Activated naive CD8-positive, alpha-beta T cell treated with anti-CD3 and anti-CD28 coated beads, Interleukin-2, amount 10 ng/mL, durations not matched to agents 7 days and 5 days (primary cell): ENCODE measurements around the gene SUPT7L. TPM values are rescaled to one million over a fixed set of nuclear protein-coding genes. Genes with fewer than 3 reads are reported as not detected.

Source experiments
- ATAC-seq: fragments of 150-1000 bp; cut with Tn5 transposase; one replicate; pipeline ENCODE4 v1.10.0; 2021; ENCODE audit warnings: low read depth, moderate library complexity
- POLR2A ChIA-PET: fragments of 350-600 bp; sonication (Branson Sonifier 250); formaldehyde crosslinking; loops from one replicate; lab custom pipeline; 2021; ENCODE audit warnings: antibody characterized with exemption; lab: Charles Lee
- DNase-seq: peaks from one replicate; pipeline ENCODE4 v3.0.0; 2021
- H3K27ac Mint-ChIP-seq: one replicate; pipeline ENCODE4 v1.8.0; 2022; ENCODE audit warnings: mild to moderate bottlenecking, mixed read lengths
- H3K27me3 Mint-ChIP-seq: one replicate; pipeline ENCODE4 v1.8.0; 2022; ENCODE audit warnings: mild to moderate bottlenecking, moderate library complexity, mixed read lengths
- H3K36me3 Mint-ChIP-seq: one replicate; pipeline ENCODE4 v1.8.0; 2021; ENCODE audit warnings: mild to moderate bottlenecking, mixed read lengths
- H3K4me1 Mint-ChIP-seq: one replicate; pipeline ENCODE4 v1.8.0; 2021; ENCODE audit warnings: mixed read lengths
- H3K4me3 Mint-ChIP-seq: one replicate; pipeline ENCODE4 v1.8.0; 2022; ENCODE audit warnings: mild to moderate bottlenecking, moderate library complexity, mixed read lengths
- H3K9me3 Mint-ChIP-seq: one replicate; pipeline ENCODE4 v1.8.0; 2021; ENCODE audit warnings: mixed read lengths
- total RNA-seq, 2 experiments: library from RNA; stranded (reverse); gene quantifications; one replicate each; pipeline ENCODE4 v1.2.3, GENCODE V29; 2021

Gene SUPT7L
- total RNA-seq, 2 experiments from 2014 or later, result 42.8 to 43.4 TPM

DNA sequence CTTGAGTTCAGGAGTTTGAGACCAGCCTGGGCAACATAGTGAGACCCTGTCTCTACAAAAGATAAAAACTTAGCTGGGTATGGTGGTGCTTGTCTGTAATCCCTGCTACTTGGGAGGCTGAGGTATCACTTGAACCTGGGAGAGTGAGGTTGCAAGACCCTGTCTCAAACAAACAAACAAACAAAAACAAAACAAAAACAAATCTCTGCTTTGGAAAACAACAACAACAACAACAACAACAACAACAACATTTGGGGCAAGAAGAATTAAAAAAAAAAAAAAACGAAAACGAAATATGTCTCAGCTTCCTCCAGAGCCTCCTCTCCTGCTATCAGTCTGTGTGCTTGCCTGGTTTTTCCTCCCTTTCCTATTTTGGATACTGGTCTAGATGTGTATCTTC lies 17.2 kb upstream of the SUPT7L start:
- peaks cover 19% of the 10 kb centered on the region for H3K4me1 Mint-ChIP-seq
- no peaks in the 10 kb centered on the region for H3K27me3 Mint-ChIP-seq
- no peak overlapping the region for H3K4me3 Mint-ChIP-seq
- POLR2A ChIA-PET, result interaction anchor here (0.9 kb wide), 1 partner anchor 15 kb away, joined by 3 read pairs; no protein-coding TSS in a partner anchor
- H3K36me3 Mint-ChIP-seq, result peaks cover 18% of the 10 kb centered on the region
- H3K9me3 Mint-ChIP-seq, result no peaks in the 10 kb centered on the region
- ATAC-seq (no peak), DNase-seq (no peak)
- H3K27ac Mint-ChIP-seq, result no peak overlapping the region

DNA sequence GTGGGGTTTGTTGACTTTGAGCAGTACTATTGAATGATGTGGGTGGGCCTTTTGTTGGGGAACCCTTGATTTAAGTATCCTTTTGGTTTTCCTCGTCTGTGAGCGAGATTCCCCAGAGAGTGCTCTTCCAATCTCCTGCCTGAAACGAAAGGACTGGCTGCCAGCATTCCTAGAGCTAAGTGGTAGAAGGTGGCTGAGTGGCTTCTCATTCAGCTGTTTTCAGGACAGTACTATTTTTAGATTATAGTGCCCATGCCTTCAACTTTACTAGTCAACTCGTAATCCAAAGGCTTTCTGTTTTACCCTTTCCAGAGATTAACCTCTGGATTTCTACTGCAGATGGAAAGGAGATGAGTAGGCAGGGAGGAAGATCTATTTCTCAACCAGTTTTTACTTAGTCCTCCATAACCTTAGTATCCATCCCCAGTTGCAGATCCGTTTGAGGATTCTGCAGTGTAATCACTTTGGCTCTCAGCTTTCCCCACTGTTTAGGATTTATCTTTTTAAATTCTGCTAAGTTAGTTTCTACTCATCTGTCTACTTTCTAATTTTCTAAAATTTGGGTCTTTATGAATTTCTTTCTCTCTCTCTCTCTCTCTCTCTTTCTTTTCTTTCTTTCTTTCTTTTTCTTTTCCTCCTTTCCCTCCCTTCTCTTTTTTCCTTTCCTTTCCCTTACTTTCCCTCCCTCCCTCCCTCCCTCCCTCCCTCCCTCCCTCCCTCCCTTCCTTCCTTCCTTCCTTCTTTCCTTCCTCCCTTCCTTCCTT lies 9.5 kb upstream of the SUPT7L start:
- no peaks in the 10 kb centered on the region for H3K27me3 Mint-ChIP-seq
- no peak for DNase-seq
- peak overlapping the region; percentile 9 for H3K27ac Mint-ChIP-seq
- H3K4me3 Mint-ChIP-seq, result no peak overlapping the region
- no peaks in the 10 kb centered on the region for H3K9me3 Mint-ChIP-seq
- H3K36me3 Mint-ChIP-seq, result peaks cover 29% of the 10 kb centered on the region
- peaks cover 4% of the 10 kb centered on the region for H3K4me1 Mint-ChIP-seq
- POLR2A ChIA-PET, result no interaction called here
- no peak for ATAC-seq

DNA sequence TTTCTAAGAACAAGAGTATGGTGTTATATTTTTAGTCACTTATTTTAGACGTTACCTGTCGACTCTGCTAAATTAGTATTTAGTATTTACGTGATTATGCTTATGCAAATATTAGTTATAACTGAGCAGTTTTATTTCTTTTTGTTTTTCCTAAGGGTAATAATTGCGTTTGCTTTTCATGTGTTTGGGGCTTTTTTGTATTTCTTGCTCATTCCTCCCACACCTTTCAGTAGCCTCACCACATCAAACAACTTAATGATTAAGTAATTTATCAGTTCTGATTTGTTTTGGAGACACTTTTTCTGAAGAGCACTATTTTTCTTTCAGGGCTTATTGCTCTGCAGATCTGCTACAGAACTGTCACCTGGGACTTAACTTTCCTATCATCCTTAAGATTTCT lies 7.8 kb upstream of the SUPT7L start:
- Mint-ChIP-seq H3K27me3 (no peaks in the 10 kb centered on the region), H3K4me1 (peaks cover 11% of the 10 kb centered on the region), H3K27ac (no peak overlapping the region), H3K36me3 (peaks cover 29% of the 10 kb centered on the region), H3K4me3 (no peak overlapping the region), H3K9me3 (no peaks in the 10 kb centered on the region)
- ATAC-seq (no peak), DNase-seq (no peak)
- POLR2A ChIA-PET, result no interaction called here

DNA sequence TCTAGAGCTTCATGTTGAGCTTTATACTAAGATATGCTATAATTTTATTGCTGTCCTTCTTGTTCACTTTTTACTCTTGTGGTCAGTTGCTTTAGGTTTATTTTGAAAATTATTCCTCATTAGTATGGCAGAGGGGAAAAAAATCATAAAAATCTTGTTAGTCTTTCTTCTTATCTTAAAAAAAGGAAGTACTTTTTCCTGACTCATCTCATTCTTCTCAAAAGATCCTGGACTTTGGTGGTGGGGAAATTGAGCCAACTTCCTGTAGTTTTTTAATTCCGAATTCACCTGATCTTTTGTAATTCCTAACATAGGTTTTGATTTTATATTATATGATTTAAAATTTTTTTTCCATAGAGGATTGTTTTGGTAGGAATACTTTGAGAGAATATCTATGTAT lies 4.0 kb upstream of the SUPT7L start:
- ATAC-seq (no peak), DNase-seq (no peak)
- Mint-ChIP-seq H3K9me3 (no peaks in the 10 kb centered on the region), H3K27ac (no peak overlapping the region), H3K27me3 (no peaks in the 10 kb centered on the region), H3K36me3 (peaks cover 24% of the 10 kb centered on the region), H3K4me3 (no peak overlapping the region), H3K4me1 (peaks cover 21% of the 10 kb centered on the region)
- POLR2A ChIA-PET, result no interaction called here

DNA sequence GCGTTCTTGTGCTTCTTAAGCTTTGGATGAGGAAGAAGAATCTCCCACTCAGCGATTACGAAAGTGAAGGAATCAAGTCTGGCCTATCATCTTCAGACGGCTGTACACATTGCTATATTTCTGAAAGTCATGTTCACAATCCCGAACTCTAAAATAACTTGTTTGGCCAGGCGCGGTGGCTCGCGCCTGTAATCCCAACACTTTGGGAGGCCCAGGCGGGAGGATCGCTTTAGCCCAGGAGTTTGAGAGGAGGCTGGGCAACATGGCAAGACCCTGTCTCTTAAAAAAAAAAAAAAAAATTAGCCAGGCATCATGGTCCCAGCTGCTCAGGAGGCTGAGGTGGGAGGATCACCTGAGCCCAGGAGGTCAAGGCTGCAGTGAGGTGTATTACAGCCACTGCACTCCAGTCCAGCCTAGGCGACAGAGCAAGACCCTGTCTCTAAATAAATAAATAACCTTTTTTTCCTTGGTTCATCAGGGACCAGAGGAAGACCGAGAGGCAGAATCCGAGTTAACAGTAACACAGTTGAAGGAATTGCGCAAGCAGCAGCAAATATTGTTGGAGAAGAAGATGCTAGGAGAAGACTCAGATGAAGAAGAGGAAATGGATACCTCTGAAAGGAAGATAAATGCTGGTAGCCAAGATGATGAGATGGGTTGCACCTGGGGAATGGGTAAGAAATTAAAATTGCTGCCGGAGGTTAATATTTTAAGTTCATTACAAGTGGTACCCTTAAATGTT lies 1.4 kb upstream of the SUPT7L start:
- ATAC-seq, result no peak
- DNase-seq, result no peak
- POLR2A ChIA-PET, result interaction anchor here (0.8 to 2.0 kb wide), 8 partner anchors 12 to 294 kb away, joined by 3 to 12 read pairs (median 6); partner anchors contain the start of genes CCDC121, GPN1, PPM1G and SNX17
- Mint-ChIP-seq H3K9me3 (no peaks in the 10 kb centered on the region), H3K4me1 (peaks cover 27% of the 10 kb centered on the region), H3K36me3 (peaks cover 20% of the 10 kb centered on the region), H3K27me3 (no peaks in the 10 kb centered on the region), H3K27ac (peak overlapping the region; percentile 100), H3K4me3 (peak overlapping the region; percentile 99)

DNA sequence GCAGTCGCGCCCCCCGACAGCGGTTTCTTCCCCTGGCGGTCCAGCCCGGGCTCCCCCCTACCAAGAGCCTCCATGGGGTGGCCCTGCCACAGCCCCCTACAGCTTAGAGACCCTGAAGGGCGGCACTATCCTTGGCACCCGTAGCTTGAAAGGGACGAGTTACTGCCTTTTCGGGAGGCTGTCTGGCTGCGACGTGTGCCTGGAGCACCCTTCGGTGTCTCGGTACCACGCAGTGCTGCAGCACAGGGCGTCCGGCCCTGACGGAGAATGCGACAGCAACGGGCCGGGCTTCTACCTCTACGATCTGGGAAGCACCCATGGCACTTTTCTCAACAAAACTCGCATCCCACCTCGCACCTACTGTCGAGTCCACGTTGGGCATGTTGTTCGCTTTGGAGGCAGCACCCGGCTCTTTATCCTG lies 750 bp upstream of the SUPT7L start:
- no peaks in the 10 kb centered on the region for H3K9me3 Mint-ChIP-seq
- peak; percentile 19 for ATAC-seq
- H3K27me3 Mint-ChIP-seq, result no peaks in the 10 kb centered on the region
- POLR2A ChIA-PET, result interaction anchor here (0.8 to 2.0 kb wide), 10 partner anchors 13 to 293 kb away, joined by 3 to 12 read pairs (median 7); partner anchors contain the start of genes CCDC121, GPN1, NRBP1 and PPM1G
- peaks cover 23% of the 10 kb centered on the region for H3K36me3 Mint-ChIP-seq
- peak overlapping the region; percentile 100 for H3K27ac Mint-ChIP-seq
- peaks cover 32% of the 10 kb centered on the region for H3K4me1 Mint-ChIP-seq
- DNase-seq, result no peak
- H3K4me3 Mint-ChIP-seq, result peak overlapping the region; percentile 99

DNA sequence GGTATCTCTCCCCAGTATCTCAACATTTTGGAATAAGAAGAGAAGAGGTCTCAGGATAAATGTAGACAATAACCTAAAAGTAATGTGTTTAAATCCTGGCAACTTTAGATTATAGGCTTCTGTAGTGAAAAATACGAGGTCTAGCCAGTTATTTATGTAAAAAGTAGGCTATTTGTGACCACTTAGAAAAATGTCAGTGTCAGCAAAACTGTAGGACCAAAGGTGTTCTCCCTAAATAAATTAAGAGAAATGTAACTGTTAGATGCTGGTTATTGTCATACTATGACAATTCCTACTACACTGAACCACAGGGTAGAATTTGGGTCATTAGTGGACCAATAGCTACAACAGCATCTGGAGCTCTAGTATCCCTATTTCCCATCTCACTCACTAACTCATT lies 2.0 kb downstream of the SUPT7L start:
- POLR2A ChIA-PET, result no interaction called here

DNA sequence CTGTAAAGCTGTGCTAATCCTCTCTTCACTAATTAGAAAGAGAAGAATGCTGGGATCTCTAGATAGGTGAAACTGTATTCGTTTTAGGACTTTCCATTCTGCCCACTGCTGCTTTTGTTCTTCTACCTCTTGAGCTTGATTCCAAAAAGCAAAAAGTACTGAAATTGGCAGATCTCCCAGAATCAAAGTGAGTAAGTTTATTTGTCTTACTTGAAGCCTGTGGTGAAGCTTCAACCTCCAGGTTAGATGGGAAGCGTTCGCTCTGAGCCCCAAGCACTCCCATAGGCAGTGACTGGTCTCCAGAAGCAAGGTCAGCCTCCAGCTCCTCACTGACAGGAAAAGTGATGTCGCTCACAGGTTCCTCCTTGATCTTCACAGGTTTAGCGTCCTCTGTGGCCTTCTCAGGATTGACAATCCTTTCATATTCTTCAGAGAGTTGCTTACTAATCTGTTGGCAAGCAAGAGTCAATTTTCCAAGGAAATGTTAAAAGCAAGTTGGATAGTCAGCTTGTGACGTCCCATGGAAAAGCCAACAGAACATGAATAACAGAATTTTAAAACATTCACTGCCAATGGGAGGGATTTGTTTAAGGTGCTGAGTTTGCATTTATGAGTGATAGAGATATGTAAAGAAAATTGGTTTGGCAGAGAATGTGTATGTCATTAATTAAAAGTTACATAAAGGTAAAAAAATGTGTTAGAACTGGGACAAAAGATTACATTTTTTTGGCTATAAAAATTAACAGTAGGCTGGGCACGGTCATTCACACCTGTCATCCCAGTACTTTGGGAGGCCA lies 8.1 kb downstream of the SUPT7L start:
- peaks cover 29% of the 10 kb centered on the region for H3K36me3 Mint-ChIP-seq
- ATAC-seq, result no peak
- no peaks in the 10 kb centered on the region for H3K27me3 Mint-ChIP-seq
- H3K27ac Mint-ChIP-seq, result no peak overlapping the region
- no peak overlapping the region for H3K4me3 Mint-ChIP-seq
- POLR2A ChIA-PET, result no interaction called here
- no peak for DNase-seq
- no peaks in the 10 kb centered on the region for H3K9me3 Mint-ChIP-seq
- peaks cover 15% of the 10 kb centered on the region for H3K4me1 Mint-ChIP-seq

More for the DNA sequence above, 2.0 kb downstream of the SUPT7L start:
- peaks cover 29% of the 10 kb centered on the region for H3K4me1 Mint-ChIP-seq
- no peaks in the 10 kb centered on the region for H3K27me3 Mint-ChIP-seq
- no peak for ATAC-seq
- peaks cover 23% of the 10 kb centered on the region for H3K36me3 Mint-ChIP-seq
- DNase-seq, result no peak
- no peak overlapping the region for H3K27ac Mint-ChIP-seq
- H3K4me3 Mint-ChIP-seq, result peak overlapping the region; percentile 9
- no peaks in the 10 kb centered on the region for H3K9me3 Mint-ChIP-seq

DNA sequence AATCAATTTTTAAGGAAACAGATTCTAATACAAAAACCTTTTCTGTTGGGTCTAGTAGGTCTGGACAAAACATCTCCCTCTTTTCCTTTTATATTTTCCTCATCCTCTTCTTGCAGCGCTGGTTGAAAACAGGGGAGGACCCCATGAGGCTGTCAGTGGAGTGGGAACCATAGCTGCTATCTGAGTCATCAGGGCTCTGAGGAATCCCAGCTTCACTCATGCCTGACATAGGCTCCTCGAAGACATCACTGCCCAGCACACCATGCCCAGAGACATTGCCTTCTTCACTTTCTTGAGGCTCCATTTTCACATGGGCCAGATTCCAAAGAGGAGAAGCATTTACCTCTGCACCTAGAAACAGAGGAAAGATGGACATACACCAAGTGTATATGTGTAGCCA lies 10.0 kb downstream of the SUPT7L start:
- DNase-seq (no peak), ATAC-seq (no peak)
- Mint-ChIP-seq H3K27me3 (no peaks in the 10 kb centered on the region), H3K4me1 (peaks cover 6% of the 10 kb centered on the region), H3K36me3 (peaks cover 30% of the 10 kb centered on the region), H3K9me3 (no peaks in the 10 kb centered on the region), H3K4me3 (no peak overlapping the region), H3K27ac (no peak overlapping the region)
- POLR2A ChIA-PET, result interaction anchor here (0.6 kb wide), 1 partner anchor 25 kb away, joined by 3 read pairs; no protein-coding TSS in a partner anchor

DNA sequence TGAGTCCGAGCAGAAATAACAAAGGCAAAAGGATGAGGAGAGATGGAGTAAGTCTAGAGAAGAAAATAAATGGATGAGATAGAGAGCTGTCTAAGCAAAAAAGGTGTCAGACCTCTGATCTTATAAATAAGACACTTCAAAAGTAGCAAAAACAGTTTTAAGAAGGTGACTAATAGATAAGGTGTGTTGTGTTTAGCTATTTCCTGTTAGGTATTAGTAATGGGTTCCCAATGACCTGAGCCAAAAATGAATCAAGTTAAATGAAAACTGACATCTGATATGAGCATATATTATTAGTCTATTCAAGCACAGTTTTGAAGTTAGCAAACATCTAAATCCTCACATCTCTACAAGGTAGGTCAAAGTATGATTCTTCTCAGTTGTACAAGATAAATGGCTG lies 10.6 kb downstream of the SUPT7L start:
- no peaks in the 10 kb centered on the region for H3K9me3 Mint-ChIP-seq
- no peaks in the 10 kb centered on the region for H3K27me3 Mint-ChIP-seq
- H3K36me3 Mint-ChIP-seq, result peaks cover 30% of the 10 kb centered on the region
- DNase-seq (no peak), ATAC-seq (no peak)
- POLR2A ChIA-PET, result interaction anchor here (0.6 kb wide), 1 partner anchor 24 kb away, joined by 3 read pairs; no protein-coding TSS in a partner anchor
- peaks cover 6% of the 10 kb centered on the region for H3K4me1 Mint-ChIP-seq
- H3K4me3 Mint-ChIP-seq, result no peak overlapping the region
- peak overlapping the region; percentile 17 for H3K27ac Mint-ChIP-seq

DNA sequence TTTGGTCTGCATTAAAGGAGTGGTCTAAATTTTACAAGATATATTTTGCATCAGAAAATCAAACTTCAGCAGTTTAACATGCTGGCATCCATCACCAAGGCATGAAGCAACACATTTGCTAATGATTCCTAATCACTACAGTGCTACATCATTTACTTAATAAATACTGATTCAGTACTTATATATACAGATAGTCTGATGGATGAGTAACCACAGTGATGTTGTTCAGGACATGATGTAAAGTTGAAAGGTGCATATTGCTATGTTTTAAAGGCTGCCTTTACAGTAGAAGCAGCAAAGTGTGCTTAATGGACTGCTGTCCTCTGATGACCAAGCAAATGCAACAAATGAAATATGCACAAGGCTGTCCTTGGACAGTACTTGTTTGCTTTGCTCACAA lies 11.1 kb downstream of the SUPT7L start:
- ATAC-seq, result no peak
- Mint-ChIP-seq H3K27ac (peak overlapping the region; percentile 17), H3K9me3 (no peaks in the 10 kb centered on the region), H3K27me3 (no peaks in the 10 kb centered on the region), H3K4me1 (peaks cover 6% of the 10 kb centered on the region), H3K4me3 (no peak overlapping the region), H3K36me3 (peaks cover 32% of the 10 kb centered on the region)
- DNase-seq, result no peak
- POLR2A ChIA-PET, result no interaction called here

DNA sequence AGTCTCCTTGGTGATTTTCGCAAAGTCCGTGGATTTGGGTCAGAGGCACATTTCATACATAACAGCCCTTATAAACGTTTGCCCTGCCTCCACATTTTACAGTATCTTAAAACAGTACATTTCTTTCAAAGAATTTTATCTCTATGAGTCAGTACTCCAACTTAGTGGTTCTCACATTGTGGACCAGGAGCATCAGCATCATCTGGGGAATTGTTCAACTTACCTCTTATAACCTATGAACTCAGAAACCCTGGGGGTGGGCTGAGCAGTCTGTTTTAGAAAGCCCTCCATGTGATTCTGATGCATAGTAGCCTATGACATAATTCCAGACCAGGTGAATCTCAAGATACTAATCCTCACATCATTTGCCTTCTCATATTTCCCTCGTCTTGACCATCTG lies 12.4 kb downstream of the SUPT7L start:
- DNase-seq (no peak), ATAC-seq (no peak)
- POLR2A ChIA-PET, result no interaction called here
- Mint-ChIP-seq H3K9me3 (no peaks in the 10 kb centered on the region), H3K27me3 (no peaks in the 10 kb centered on the region), H3K4me3 (no peak overlapping the region), H3K36me3 (peaks cover 27% of the 10 kb centered on the region), H3K4me1 (peaks cover 6% of the 10 kb centered on the region), H3K27ac (no peak overlapping the region)

DNA sequence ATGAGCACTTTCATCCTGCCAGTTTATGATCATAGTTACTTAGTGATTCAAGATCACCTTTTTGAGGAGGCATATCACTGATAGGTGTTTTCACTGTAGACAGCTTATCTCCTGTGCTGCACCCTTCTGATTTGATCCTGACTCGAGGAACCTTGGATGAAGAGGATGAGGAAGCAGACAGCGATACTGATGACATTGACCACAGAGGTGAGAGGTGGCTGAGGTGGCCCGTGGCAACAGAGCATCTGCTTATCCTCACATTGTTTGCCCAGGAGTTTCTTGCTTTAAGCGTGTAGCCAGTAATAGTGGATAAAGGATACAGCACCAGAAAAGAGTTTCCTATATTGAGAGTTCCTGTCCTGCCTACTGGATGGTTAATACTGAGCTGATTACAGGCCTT lies 15.7 kb downstream of the SUPT7L start:
- Mint-ChIP-seq H3K9me3 (no peaks in the 10 kb centered on the region), H3K4me1 (peaks cover 3% of the 10 kb centered on the region), H3K27ac (no peak overlapping the region), H3K4me3 (no peak overlapping the region), H3K27me3 (no peaks in the 10 kb centered on the region), H3K36me3 (peaks cover 8% of the 10 kb centered on the region)
- DNase-seq (no peak), ATAC-seq (no peak)
- POLR2A ChIA-PET, result no interaction called here
